ENCODE measurements around the gene SLC38A6.

- TF ChIP-seq CTCF (IDR thresholded peaks at IDR 0.05) (no peak), POLR2A (IDR thresholded peaks at IDR 0.05) (no peak)
Observed at GRCh38 chr14:60981633-60982455, 799 bp downstream of the SLC38A6 start.
